T-helper 2 cell treated with Interferon-gamma antibody and Interleukin-4, amounts not matched to agents 5 μg/mL and 100 μg/mL, for 36 hours (primary cell): ENCODE measurements around the gene GJA5.

Experiments used
- DNase-seq: peaks from one replicate; pipeline ENCODE4 v3.0.0; 2021; ENCODE audit warnings: low spot score
- H3K27ac Mint-ChIP-seq: one replicate; pipeline ENCODE4 v1.8.0; 2021; ENCODE audit warnings: mild to moderate bottlenecking, mixed read lengths
- H3K27me3 Mint-ChIP-seq: one replicate; pipeline ENCODE4 v1.8.0; 2021; ENCODE audit warnings: low read depth, mixed read lengths
- H3K36me3 Mint-ChIP-seq: one replicate; pipeline ENCODE4 v1.8.0; 2021; ENCODE audit warnings: low read depth, mixed read lengths
- H3K4me1 Mint-ChIP-seq: one replicate; pipeline ENCODE4 v1.8.0; 2021; ENCODE audit warnings: low read depth, mixed read lengths
- H3K4me3 Mint-ChIP-seq: one replicate; pipeline ENCODE4 v1.8.0; 2022; ENCODE audit warnings: mild to moderate bottlenecking, moderate library complexity, mixed read lengths
- H3K9me3 Mint-ChIP-seq: one replicate; pipeline ENCODE4 v1.8.0; 2021; ENCODE audit warnings: mixed read lengths

GJA5 gene

GRCh38 chr1:147777694-147778093 lies 17.3 kb upstream of the GJA5 start:
- Mint-ChIP-seq H3K9me3 (no peaks in the 10 kb centered on the region), H3K4me3 (no peak overlapping the region), H3K36me3 (no peaks in the 10 kb centered on the region), H3K27ac (no peak overlapping the region), H3K27me3 (peaks cover 29% of the 10 kb centered on the region), H3K4me1 (no peaks in the 10 kb centered on the region)
- DNase-seq: no peak

DNA sequence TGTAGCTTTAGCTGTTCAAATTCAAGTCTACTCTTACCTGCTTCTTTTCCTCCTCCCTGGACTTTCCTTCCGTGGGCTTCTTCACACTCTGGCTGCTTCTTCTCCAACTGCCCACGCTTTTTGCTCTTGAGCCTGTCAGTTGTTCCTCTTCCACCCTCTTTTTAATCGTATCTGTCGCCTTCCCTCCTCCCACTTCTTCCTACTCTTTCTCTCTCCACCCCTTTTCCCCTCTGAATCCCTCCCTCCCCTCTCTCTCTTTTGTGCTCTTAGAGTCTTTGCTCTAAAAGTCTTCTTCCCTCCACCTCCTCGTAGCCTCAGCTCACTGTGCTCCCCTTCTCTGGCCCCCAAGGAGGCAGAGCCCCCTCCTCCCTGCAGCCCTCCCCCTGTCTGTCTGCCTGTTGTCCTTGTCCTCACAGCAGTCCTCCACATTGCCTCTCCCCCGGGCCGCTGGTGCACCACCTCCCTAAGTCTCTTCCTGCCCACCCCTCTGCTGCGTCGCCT lies 12.9 kb upstream of the GJA5 start:
- no peaks in the 10 kb centered on the region for H3K9me3 Mint-ChIP-seq
- H3K4me3 Mint-ChIP-seq: no peak overlapping the region
- H3K4me1 Mint-ChIP-seq: no peaks in the 10 kb centered on the region
- no peaks in the 10 kb centered on the region for H3K36me3 Mint-ChIP-seq
- no peak overlapping the region for H3K27ac Mint-ChIP-seq
- no peak for DNase-seq
- peaks cover 28% of the 10 kb centered on the region for H3K27me3 Mint-ChIP-seq

DNA sequence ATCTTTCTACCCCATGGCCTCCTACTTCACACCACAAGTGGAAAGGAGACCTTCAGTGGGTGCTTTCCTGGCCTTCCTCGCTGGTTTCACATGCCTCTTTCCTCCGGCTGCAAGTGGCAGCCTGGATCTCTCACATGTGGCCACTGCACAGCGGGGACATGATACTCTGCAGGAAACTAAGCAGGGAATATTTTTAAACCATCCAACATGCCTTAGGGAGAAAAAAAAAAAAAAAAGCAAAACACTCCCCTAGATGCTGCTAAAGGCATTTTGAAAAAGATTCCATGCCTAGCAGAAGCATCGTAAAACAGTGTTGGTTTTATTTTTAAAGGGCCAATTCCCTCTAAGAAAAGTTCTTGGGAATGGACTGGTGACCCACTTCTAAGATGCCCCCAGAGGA lies 12.2 kb upstream of the GJA5 start:
- no peak overlapping the region for H3K27ac Mint-ChIP-seq
- H3K4me3 Mint-ChIP-seq: no peak overlapping the region
- no peak for DNase-seq
- no peaks in the 10 kb centered on the region for H3K4me1 Mint-ChIP-seq
- no peaks in the 10 kb centered on the region for H3K36me3 Mint-ChIP-seq
- H3K9me3 Mint-ChIP-seq: no peaks in the 10 kb centered on the region
- H3K27me3 Mint-ChIP-seq: peaks cover 32% of the 10 kb centered on the region

GRCh38 chr1:147771226-147772125 lies 11.1 kb upstream of the GJA5 start:
- peak; percentile 6 for DNase-seq
- no peaks in the 10 kb centered on the region for H3K36me3 Mint-ChIP-seq
- no peaks in the 10 kb centered on the region for H3K9me3 Mint-ChIP-seq
- H3K4me3 Mint-ChIP-seq: no peak overlapping the region
- H3K27me3 Mint-ChIP-seq: peaks cover 35% of the 10 kb centered on the region
- H3K4me1 Mint-ChIP-seq: no peaks in the 10 kb centered on the region
- no peak overlapping the region for H3K27ac Mint-ChIP-seq

- H3K27ac Mint-ChIP-seq: no peak overlapping the region
- no peaks in the 10 kb centered on the region for H3K9me3 Mint-ChIP-seq
- peaks cover 30% of the 10 kb centered on the region for H3K27me3 Mint-ChIP-seq
- no peaks in the 10 kb centered on the region for H3K36me3 Mint-ChIP-seq
- H3K4me3 Mint-ChIP-seq: no peak overlapping the region
- no peak for DNase-seq
- H3K4me1 Mint-ChIP-seq: no peaks in the 10 kb centered on the region
Measured at GRCh38 chr1:147769106-147769505, 8.7 kb upstream of the GJA5 start.

GRCh38 chr1:147768582-147768981 lies 8.2 kb upstream of the GJA5 start:
- DNase-seq: no peak
- Mint-ChIP-seq H3K27me3 (peaks cover 27% of the 10 kb centered on the region), H3K4me1 (no peaks in the 10 kb centered on the region), H3K9me3 (no peaks in the 10 kb centered on the region), H3K36me3 (no peaks in the 10 kb centered on the region), H3K4me3 (no peak overlapping the region), H3K27ac (no peak overlapping the region)

DNA sequence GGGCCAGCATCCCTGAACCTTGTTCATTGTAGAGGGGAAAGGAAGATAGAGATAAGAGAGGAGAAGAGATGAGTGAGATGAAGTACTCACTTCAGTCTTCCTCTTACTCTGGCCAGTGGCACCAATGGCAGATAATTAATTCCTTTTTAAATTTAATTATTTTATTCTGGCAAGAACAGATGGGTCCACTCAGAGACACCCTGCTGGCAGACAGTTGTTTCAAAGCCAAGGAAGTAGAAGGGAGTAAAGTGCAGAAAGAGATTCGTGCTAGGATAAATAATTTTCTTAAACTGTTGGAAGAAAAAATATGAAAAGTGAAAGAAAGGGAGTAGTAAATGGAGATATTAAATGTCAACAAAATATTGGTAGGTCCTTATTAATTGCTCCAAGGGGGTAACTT lies 7.7 kb upstream of the GJA5 start:
- H3K27ac Mint-ChIP-seq: no peak overlapping the region

DNA sequence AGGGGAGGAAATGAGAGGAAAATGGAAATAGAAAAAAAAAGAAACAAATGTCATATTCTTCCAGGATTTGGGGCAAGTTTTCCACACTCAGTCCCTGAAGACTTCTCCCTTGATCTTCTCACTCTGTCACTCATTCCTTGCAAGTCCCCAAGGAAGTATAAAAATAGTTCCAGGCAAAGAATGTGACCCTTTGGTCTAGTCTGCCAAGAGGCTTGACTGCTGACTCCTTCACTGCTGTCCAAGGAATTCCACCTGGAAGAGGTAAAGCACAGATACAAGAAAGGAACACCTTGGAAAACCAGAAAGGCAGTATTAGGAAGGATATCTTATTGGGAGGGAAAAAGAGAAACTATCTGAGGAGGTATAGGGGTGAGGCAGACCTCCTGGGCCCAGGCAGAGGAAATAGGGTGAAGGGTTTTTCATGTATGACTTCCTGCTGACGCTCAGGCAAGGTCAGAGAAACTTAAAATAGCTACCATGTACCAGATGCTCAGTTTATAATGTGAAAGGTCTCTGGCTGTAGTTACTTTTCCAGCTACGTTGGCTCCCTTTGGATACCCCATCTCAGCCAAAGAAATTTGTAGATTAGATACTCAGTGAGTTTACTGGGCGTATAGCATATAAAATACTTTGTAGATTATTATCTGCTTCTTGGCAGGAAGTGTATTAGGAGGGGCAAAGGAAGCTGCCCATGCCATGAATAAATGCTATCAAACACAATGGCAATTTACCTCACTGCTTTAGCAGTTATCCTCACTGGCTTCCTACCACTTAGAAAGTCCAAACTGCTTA lies 2.0 kb upstream of the GJA5 start:
- Mint-ChIP-seq H3K4me1 (peaks cover 14% of the 10 kb centered on the region), H3K36me3 (no peaks in the 10 kb centered on the region), H3K9me3 (no peaks in the 10 kb centered on the region), H3K4me3 (no peak overlapping the region), H3K27me3 (peaks cover 11% of the 10 kb centered on the region), H3K27ac (peak overlapping the region; percentile 6)
- no peak for DNase-seq

More for the DNA sequence above, 7.7 kb upstream of the GJA5 start:
- peaks cover under 1% of the 10 kb centered on the region for H3K4me1 Mint-ChIP-seq
- no peak overlapping the region for H3K4me3 Mint-ChIP-seq
- H3K9me3 Mint-ChIP-seq: no peaks in the 10 kb centered on the region
- DNase-seq: no peak
- no peaks in the 10 kb centered on the region for H3K36me3 Mint-ChIP-seq
- H3K27me3 Mint-ChIP-seq: peaks cover 22% of the 10 kb centered on the region

DNA sequence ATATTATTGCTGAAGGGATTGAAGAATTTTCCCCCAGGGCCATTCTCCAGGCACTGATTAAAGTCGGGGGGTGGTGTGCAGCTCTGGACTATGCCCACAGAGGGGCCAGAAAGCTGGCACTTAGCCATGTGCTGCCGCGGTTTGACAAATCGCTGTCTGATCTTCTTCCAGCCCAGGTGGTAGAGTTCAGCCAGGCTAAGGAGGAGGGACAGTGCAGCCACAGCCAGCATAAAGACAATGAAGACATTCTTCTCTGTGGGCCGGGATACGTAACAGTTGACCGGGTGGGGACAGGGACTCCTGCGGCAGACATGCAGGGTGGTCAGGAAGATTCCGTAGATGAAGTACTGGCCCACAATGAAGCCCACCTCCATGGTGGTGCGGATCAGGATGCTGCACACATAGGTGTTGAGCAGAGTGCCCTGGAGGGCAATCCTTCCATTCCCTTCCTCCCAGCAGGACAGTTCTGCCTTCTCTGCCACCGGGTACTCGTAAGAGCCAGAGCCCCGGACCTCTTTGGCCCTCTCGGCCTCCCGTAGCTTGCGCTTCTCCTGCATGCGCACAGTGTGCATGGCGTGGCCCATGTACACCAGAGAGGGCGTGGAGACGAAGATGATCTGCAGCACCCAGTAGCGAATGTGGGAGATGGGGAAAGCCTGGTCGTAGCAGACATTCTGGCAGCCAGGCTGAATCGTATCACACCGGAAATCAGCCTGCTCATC lies 1.9 kb downstream of the GJA5 start:
- H3K4me3 Mint-ChIP-seq: no peak overlapping the region
- H3K27me3 Mint-ChIP-seq: peaks cover 11% of the 10 kb centered on the region
- H3K4me1 Mint-ChIP-seq: peaks cover 14% of the 10 kb centered on the region
- no peak for DNase-seq
- H3K27ac Mint-ChIP-seq: no peak overlapping the region
- no peaks in the 10 kb centered on the region for H3K9me3 Mint-ChIP-seq
- H3K36me3 Mint-ChIP-seq: no peaks in the 10 kb centered on the region

GRCh38 chr1:147757015-147757990 lies 3.1 kb downstream of the GJA5 start:
- Mint-ChIP-seq H3K36me3 (no peaks in the 10 kb centered on the region), H3K4me3 (no peak overlapping the region), H3K27ac (no peak overlapping the region), H3K27me3 (peaks cover 13% of the 10 kb centered on the region), H3K4me1 (peaks cover 7% of the 10 kb centered on the region), H3K9me3 (no peaks in the 10 kb centered on the region)
- no peak for DNase-seq

- Mint-ChIP-seq H3K27me3 (peaks cover 13% of the 10 kb centered on the region), H3K9me3 (no peaks in the 10 kb centered on the region), H3K4me1 (no peaks in the 10 kb centered on the region), H3K4me3 (no peak overlapping the region), H3K27ac (no peak overlapping the region), H3K36me3 (no peaks in the 10 kb centered on the region)
- DNase-seq: no peak
Measured at GRCh38 chr1:147756341-147756740, 4.1 kb downstream of the GJA5 start.

DNA sequence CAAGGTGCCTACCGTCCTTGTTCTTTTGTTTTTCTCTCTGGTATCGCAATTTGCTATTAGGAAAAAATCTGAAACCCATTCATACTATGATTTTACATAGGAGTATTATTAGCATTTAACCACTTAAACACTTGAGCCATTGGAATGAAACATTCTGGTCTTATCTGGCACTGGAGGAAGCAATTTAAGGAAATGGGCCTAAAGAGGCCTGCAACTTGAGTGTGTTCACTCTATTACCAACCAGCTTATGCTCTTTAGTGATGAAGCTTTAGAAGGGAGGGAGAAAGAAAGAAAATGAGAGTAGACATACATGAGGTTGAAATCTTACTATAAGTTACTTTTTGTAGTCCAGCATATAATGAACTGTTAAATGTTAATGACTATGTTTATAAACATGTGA lies 5.7 kb downstream of the GJA5 start:
- Mint-ChIP-seq H3K27me3 (peaks cover 4% of the 10 kb centered on the region), H3K36me3 (no peaks in the 10 kb centered on the region), H3K27ac (no peak overlapping the region), H3K4me1 (no peaks in the 10 kb centered on the region), H3K4me3 (no peak overlapping the region), H3K9me3 (no peaks in the 10 kb centered on the region)
- no peak for DNase-seq

DNA sequence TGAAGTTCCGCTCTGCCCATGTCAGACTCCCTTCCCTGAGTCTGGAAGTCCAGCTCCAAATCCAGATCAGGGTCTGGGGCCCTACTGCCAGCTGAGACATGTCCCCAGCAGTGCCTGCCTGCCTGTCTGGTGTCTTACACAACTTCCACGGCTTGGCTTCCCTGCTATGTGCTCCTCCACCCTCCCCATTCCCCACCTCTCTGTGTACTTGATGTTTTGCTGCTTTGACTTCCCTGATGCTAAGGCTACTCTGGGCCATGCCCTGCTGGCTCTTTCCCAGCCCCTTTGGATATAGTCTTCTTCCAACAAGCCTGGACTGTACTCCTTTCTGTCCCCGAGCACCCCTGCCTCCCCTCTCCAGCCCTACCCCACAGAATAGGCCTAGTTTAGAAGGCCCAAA lies 7.3 kb downstream of the GJA5 start:
- no peak overlapping the region for H3K27ac Mint-ChIP-seq
- H3K4me3 Mint-ChIP-seq: no peak overlapping the region
- H3K36me3 Mint-ChIP-seq: no peaks in the 10 kb centered on the region
- DNase-seq: no peak
- no peaks in the 10 kb centered on the region for H3K4me1 Mint-ChIP-seq
- no peaks in the 10 kb centered on the region for H3K9me3 Mint-ChIP-seq
- H3K27me3 Mint-ChIP-seq: peaks cover 10% of the 10 kb centered on the region
